Non-pigmented ciliary epithelial cell (primary cell): ENCODE results near the gene DAP.
"Not testable (repeated sequence)": the region's sequence is repeated elsewhere in the genome, so short reads cannot be mapped to it uniquely, and the experiment has no call there.

Experiments used
- DNase-seq: peaks from one replicate; pipeline ENCODE4 v3.0.0-alpha.2; 2010; ENCODE audit warnings: low read depth

Gene DAP

DNA sequence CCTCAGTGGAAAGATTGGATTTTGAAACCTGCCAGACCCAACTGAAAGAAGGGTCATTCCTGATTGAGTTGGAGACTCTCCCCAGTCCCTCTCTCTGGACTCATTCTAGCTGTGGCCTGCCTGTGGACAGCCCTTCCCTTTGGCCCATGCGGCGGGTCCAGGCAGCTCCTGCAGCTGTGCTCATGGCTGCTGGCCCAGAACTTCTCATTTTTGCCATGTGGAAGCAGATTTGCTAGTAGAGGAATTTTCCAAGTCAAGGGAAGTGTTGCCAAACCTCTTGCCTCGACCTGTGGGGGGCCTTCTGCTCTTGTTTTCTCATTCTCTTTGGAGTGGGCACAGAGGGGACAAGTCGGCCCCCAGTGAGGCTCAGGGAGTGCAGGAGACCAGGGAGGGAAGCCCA lies 108.0 kb downstream of the DAP start:
- DNase-seq: no peak

DNA sequence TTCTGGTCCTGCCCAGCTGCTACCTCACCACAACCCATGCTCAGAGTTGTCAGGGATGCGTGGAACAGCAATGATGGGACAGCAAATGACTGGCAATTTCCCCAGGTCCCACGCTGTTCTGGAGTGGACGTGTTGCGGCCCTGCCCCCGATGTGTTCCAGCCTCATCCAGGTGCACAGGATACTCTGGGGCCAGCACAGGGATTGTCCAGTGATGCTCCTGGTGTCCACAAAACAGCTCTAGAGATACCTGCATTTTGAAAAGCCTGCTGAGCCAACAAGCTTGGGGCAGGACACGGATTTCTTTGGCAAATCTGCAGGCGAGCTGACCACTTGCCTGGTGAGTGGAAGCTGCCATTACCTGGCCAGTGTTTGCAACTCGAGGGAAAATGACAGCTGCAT lies 108.4 kb downstream of the DAP start:
- no peak for DNase-seq

DNA sequence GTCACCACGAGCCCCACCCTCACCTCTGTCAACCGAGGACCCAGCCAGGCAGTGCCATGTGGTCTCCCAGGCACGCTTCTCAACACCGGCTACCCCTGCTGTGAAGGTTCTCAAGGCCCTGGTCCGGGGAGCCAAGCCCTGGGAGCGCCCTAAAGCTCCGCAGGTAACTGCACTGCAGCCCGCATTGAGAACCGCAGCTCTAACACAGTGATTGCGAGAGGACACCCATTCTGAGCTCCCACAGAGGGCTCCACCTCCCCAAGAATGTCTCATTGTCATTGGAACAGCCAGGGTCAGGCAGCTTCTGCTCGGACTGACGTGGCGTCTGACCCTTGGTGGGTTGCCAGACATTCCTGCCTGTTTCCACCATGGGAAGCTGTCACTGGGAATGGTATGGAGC lies 108.9 kb downstream of the DAP start:
- DNase-seq: no peak

DNA sequence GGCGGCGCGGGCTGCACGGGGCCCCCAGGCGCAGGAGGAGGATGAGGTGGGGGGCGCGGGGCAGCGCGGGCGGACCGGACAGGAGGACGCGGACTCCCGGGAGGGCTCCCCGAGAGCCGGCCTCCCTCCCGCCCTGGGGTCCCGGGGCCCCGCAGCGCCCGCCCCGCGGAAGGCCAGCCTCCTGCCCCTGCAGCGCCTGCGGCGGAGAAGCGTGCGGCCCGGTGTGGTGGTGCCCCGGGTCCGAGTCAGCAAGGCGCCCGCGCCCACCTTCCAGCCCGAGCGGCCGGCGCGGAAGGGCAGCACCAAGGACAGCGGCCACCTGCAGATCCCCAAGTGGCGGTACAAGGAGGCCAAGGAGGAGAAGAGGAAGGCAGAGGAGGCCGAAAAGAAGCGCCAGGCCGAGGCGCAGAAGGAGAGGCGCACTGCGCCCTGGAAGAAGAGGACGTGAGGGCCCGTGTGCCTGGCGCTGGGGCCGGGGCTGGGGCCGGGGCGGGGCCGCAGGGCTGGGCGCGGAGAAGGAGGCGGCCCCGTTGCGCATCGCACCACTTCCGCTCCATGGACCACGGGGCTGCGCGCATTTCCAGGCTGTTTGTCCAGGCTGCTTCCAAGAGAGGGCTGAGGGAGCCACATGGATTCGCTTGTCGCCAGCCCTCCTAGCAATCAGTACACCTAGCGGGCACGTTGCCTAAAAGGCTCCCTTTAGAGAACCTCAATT lies 111.2 kb downstream of the DAP start:
- DNase-seq: no peak

DNA sequence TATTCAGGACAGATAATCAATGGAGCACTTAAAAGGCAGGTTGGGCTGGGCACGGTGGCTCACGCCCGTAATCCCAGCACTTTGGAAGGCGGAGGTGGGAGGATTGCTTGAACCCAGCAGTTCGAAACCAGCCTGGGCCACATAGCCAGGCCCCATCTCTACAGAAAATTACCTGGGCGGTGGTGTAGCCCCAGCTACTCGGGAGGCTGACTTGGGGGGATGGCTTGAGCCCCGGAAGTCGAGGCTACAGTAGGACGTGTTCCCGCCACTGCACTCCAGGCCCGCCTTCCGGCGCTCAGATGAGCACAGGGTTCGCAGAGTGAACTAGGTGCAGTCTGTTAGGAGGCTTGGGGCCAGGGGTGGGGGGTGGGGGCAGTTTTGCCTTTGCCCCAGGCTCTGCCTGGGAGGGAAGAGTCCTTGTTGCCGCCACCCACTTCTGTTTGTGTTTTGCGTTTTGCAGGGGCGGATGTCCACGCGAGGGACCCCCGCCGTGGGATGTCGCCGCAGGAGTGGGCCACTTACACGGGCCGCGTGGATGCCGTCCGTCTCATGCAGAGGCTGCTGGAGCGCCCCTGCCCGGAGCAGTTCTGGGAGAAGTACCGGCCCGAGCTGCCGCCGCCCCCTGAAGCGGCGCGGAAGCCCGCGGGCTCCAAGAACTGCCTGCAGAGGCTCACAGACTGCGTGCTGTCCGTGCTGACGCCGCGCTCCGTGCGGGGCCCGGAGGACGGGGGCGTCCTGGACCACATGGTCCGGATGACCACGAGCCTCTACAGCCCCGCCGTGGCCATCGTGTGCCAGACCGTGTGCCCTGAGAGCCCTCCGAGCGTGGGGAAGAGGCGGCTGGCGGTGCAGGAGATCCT lies 112.0 kb downstream of the DAP start:
- no peak for DNase-seq

DNA sequence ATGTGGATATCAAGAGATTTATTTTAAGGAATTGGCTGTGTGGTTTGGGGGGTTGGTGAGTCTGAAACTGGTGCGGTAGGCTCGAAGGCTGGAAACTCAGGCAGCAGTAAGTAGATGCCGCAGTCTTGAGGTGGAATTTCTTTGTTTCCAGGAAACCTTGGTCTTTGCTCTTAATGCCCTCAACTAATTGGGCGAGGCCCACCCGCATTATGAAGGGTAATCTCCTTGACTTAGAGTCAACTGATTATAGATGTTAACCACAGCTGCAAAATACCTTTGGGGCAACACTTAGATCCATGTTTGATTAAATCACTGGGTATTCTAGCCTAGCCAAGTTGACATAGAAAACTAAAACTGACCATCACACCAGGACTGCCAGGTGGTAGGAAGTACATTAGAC lies 113.4 kb downstream of the DAP start:
- no peak for DNase-seq

DNA sequence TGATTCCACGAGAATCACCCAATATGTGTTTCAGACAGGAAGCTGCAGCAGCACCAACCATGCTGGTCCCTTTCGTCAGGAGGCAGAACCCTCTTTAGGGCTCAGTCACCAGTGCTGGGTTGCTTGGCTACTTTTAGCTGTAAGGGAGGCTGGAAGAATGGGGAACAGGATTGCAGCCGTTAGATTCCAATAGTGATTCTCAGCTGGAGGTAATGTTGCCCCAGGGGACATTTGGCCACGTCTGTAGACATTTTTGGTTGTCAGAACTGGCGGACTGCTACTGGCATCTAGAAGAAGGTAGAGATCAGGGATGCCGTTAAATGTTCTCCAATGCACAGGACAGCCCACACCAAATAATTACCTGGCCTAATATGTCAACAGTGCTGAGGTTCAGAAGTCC lies 115.4 kb downstream of the DAP start:
- no peak for DNase-seq

DNA sequence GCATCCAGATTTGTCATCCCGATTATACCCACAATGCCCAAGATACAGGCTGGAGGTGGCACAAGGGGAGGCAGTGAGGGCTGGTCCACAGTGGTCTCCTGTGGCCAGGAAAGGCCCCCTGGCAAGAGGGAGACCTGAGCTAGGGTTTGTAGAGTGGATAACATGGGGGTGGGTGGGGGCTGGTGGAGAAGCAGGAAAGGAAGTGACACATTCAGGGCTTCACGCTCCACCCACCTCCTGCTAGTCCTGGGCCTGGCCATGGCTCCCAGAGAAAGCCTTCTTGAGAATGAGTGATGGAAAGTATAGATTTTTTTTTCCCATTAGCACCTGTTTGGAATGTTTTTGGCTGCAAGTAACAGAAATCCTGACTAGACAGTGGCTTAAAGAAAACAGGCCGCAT lies 115.9 kb downstream of the DAP start:
- DNase-seq: no peak

DNA sequence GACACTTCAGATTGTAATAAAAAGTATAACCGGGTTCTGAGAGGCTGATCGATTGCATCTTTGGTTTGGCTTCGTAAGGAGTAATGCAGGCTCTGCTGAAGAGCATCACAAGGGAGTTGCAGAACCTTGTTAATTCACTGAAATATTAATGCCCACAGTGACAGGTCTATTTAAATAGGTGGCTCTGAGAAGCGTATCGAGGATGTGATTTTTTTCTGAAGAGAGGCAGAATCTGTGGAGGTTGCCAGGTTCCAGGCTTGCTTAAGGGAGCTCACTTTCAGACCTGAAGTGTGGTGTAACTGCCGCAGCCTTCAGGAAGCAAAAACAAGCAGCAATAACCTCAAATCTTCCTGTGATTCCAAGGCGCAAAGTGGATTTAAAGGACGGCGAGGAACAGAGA lies 116.8 kb downstream of the DAP start:
- DNase-seq: no peak

DNA sequence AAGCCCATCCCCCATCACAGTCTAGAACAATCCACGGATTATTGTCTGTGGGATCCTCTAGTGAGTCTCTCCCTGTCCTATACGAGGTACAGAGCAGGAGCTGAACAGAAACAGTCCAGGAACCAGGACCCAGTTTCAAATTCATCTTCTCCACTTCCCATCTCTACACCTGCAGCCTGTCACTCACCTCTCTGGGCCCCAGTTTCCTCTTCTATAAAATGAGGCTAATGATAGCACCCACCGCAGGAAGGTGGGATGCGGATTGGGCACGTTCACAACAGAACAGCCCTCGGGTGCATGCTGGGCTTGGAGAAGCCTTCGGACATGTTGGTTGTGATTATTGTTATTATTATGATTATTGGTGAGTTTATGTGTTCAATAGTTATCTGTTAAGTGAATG lies 118.7 kb downstream of the DAP start:
- no peak for DNase-seq

DNA sequence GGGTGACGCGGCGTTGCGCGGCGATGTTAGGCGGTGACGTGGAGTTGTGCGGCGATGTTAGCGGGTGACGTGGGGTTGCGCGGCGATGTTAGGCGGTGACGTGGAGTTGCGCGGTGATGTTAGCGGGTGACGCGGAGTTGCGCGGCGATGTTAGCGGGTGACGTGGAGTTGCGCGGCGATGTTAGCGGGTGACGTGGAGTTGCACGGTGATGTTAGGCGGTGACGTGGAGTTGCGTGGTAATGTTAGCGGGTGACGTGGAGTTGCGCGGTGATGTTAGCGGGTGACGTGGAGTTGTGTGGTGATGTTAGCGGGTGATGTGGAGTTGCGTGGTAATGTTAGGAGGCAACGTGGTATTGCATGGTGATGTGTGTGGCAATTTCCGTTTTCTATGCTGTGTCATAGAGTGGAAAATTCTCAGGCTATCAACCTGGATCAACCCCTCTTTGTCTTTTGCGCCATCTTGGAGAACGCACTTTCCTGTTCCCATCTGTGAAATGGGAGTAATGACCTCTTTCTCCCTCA lies 121.1 kb downstream of the DAP start:
- DNase-seq: no peak

DNA sequence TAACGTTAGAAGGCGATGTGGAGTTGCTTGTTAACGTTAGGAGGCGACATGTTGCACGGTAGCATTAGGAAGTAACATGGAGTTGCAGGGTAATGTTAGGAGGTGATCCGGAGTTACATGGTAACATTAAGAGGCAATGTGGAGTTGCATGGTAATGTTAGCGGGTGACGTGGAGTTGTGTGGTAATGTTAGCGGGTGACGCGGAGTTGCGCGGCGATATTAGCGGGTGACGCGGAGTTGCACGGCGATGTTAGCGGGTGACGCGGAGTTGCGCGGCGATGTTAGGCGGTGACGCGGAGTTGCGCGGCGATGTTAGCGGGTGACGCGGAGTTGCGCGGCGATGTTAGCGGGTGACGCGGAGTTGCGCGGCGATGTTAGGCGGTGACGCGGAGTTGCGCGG lies 122.3 kb downstream of the DAP start:
- not testable (repeated sequence) for DNase-seq

DNA sequence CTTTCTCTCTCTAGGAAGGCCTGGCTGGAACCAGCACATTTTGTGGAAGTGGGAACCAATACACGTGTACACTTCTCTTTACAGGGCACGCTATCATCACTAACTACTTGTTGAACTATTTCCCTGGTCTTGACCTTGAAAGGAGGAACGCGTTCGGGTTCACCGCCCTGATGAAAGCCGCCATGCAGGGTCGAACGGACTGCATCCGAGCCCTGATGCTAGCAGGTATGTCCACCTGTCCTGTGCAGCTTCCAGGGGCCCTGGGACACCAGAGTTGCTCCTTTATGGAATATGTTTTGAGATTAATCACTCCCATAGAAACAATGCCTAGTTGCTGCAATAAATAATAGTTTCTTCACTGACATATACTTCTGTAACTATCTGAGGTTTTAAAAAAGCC lies 123.1 kb downstream of the DAP start:
- DNase-seq: no peak

DNA sequence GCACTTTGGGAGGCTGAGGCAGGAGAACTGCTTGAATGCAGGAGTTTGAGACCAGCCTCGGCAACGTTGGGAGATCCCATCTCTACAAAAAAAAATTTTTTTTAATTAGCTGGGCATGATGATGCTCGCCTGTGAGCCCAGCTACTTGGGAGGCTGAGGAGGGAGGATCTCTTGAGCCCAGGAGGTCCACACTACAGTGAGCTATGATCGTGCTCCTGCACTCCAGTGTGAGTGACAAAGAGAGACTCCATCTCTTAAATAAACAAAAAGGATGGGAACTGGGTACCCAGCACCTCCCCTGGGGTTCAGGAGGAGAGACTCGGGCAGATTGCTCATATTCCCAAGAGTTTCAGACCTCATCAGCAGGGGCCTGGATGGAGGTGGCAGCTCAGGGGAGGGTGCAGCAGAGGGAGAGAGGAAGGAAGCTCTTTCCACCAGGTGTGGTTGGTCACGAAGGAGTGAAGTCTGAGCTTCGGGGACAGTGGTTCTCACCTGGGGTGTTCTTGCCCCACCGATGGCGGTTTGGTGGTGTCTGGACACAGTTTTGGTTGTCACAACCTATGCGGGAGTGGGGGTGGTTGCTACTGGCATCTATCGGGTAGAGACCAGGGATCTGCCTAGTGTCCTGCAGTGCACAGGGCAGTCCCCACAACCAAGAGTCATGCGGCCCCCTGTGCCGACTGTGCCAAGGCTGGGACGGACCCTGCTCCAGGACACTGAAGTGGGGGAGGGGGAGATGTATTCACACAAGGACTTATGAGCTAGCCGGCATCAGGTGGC lies 124.5 kb downstream of the DAP start:
- no peak for DNase-seq

DNA sequence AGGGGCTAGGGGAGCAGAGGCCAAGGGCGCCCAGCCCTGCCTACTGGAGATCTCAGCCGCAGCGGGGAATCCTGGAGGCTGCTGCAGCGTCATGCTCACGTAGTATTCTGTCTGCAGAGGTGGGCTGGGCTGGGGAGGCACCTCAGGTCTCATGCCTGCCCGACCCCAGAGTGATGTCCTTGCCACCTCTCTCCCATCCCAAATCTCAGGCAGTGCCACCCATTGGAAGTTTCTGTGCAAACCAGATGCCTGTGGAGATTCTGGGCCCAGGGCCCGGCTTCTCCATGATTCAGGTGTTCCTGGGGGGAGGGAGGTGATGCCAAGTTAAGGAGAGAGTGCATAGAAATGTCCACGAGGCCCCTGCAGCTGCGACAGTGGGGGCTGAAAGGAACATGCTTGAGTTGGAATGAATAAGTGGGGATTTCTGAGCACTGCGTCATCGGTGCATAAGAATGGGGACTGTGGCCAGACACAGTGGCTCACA lies 125.1 kb downstream of the DAP start:
- no peak for DNase-seq

DNA sequence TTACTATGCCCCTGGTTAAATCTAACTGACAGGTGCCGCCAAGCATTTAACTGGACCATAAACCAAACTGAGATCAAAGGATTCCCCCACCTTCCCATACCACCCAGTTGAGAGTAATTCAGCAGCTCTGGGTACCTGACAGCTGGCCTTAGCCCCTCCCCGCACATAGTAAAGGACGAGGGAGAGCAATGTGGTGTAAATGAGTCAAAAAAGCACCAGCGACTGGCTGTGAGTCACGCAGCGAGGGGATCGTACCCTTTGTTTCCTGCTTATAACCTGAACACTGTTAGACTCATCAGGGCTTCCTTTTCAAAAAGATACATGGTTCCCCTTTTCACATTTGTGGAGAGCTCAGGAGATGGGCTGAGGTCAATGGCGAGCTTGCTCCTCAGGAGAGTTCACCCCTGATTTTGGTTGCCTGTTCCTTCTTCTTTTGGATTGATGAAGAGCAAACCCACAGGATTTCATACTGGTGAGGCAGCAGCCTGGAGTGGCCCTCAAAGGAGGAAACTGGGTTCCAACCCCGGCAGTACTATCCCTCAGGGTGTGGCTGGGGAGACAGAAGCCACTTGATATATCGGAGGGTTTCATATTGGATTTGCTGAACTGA lies 125.7 kb downstream of the DAP start:
- DNase-seq: peak; percentile 30

DNA sequence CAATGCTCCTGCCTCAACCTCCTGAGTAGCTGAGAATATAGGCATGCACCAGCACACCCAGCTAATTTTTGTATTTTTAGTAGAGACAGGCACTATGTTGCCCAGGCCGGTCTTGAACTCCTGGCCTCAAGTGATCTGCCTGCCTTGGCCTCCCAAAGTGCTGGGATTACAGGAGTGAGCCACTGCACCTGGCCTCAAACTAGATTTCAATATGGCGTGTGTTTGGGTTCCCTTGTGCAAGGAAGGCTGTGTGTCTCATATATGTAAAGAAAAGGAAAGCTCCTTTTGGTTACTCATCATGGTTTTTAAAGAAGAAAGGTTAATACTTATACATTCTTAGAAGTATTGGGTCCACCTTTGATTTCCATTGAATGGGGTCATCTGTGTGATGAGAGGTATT lies 126.5 kb downstream of the DAP start:
- DNase-seq: no peak

DNA sequence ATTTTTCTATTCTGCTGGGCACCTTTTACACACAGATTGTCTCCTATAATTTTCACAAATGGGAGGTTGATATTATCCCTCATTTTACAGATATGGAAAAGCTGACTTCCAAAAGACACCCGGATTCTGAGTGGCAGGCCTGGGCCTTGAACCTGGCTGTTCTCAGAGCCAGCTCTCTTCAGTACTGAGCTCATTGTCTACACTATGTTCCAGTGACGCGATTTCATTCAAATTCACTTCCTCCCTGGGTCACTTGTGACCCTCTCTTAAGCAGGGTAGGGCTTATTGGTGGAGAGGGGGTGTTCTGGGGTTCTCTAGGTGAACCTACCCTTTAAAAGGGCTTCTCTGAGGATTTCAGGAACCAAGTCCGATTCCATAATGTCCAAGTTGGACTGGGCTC lies 127.0 kb downstream of the DAP start:
- DNase-seq: no peak

DNA sequence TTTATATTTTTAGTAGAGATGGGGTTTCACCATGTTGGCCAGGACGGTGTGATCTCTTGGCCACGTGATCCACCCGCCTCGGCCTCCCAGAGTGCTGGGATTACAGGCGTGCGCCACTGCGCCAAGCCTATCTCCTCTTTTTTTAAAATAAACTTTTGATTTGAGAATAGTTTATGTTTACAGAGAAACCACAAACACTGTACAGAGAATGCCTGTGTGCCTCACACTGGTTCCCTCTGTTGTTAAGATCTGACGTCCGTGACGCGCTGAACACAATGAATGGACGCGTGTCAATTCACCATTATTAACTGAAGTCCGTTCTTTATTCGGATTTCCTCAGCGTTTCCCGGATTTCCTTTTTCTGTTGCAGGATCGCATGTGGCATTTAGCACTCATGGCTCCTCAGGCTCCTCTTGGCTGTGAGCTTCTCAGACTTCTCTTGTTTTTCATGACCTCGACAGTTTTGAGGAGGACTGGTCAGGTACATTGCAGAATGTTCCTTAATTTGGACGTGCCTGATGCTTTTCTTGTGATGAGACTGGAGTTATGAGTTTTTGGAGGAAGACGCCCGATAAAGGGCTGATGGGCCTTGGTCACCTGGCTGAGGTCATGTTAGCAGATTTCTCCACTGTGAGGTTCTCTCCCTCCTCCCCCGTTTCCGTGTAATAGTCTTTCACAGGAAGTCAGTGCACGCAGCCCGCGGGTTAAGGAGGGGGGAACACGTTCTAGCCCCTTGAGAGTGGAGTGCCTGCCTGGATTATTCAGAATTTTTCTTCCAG lies 127.6 kb downstream of the DAP start:
- DNase-seq: no peak

DNA sequence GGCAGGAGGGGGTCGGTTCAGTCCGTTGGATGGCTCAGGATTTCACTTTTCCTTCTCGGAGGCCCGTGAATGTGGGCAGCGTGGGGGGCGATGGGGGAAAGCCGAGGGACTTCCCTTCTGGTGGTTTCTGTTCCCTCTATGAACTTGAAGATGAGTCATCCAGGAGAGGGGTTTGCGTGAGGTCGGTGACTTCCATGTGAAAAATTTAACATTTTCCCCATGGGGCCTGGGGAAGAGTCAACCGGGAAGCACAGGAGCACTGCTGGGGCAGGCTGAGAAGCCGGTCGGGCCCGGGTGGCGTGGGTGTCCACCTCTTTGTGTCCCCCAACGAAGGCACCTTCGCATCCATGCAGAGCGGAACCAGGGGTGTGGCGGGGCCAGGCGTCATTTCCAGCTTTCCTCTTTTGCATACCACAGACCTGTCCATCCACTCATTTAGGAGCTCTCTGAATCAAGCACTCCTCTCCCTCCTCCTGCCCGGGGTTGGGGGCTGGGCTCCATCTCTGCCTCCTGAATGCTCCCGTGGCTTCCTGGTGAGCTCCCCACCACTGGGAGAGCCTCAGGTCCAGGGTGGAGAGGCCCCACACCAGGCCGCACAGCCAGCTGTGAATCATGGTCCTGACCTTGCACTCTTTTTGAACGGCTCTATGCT lies 128.8 kb downstream of the DAP start:
- DNase-seq: no peak
